Keratinocyte (primary cell): ENCODE measurements around the gene SLC6A3. TPM values are rescaled to one million over a fixed set of nuclear protein-coding genes. Genes with fewer than 3 reads are reported as not detected.

ENCODE experiments used
- DNase-seq: peaks from one replicate; pipeline ENCODE4 v3.0.0-alpha.2; 2011; ENCODE audit warnings: low read depth, missing footprints, low spot score
- FAIRE-seq: peaks from 2 replicates; lab custom pipeline; 2011; peaks lifted over from hg19 to GRCh38; lab: Jason Lieb, UNC
- H2AFZ ChIP-seq: 2 replicates; pipeline ENCODE4 v1.6.0; 2012; ENCODE audit warnings: low read length, control low read depth, inconsistent platforms; ENCODE audit not compliant: control insufficient read depth
- H3K27ac ChIP-seq: 2 replicates; pipeline ENCODE4 v1.5.1; 2011; ENCODE audit warnings: low read length; ENCODE audit not compliant: control insufficient read depth, insufficient read depth
- H3K27me3 ChIP-seq: 3 replicates; pipeline ENCODE4 v1.6.0; 2011; ENCODE audit warnings: low read length; ENCODE audit not compliant: control insufficient read depth, insufficient read depth; ENCODE audit errors: extremely low read depth
- H3K36me3 ChIP-seq, 2 experiments: 2 replicates in 1 of 2; 3 replicates in 1 of 2; pipeline ENCODE4 v1.5.1; 2011; ENCODE audit warnings: low read length in 2 of 2, mild to moderate bottlenecking in 1 of 2; ENCODE audit not compliant: control insufficient read depth in 2 of 2, insufficient read depth in 2 of 2; ENCODE audit errors: extremely low read depth in 1 of 2
- H3K4me1 ChIP-seq: 3 replicates; pipeline ENCODE4 v1.5.1; 2011; ENCODE audit warnings: low read length; ENCODE audit not compliant: control insufficient read depth, insufficient read depth; ENCODE audit errors: extremely low read depth
- H3K4me2 ChIP-seq: 3 replicates; pipeline ENCODE4 v1.6.0; 2011; ENCODE audit warnings: low read depth, low read length; ENCODE audit not compliant: control insufficient read depth, insufficient read depth; ENCODE audit errors: extremely low read depth
- H3K4me3 ChIP-seq, 3 experiments: fragments of 200-600 bp in 1 of 3; sonication (generic) in 1 of 3; 2 replicates in 2 of 3; 3 replicates in 1 of 3; pipeline ENCODE4 v1.5.1; 2011 to 2016; ENCODE audit warnings: low read length in 3 of 3, mild to moderate bottlenecking in 3 of 3, control low read depth in 2 of 3, inconsistent platforms in 1 of 3, low read depth in 1 of 3, mixed read lengths in 1 of 3, mixed run types in 1 of 3, moderate library complexity in 1 of 3; ENCODE audit not compliant: control insufficient read depth in 2 of 3, insufficient read depth in 2 of 3; ENCODE audit errors: extremely low read depth in 1 of 3
- H3K79me2 ChIP-seq: 2 replicates; pipeline ENCODE4 v1.6.0; 2012; ENCODE audit warnings: low read length; ENCODE audit not compliant: control insufficient read depth, insufficient read depth
- H3K9ac ChIP-seq: 3 replicates; pipeline ENCODE4 v1.6.0; 2011; ENCODE audit warnings: low read length; ENCODE audit not compliant: control insufficient read depth, insufficient read depth; ENCODE audit errors: extremely low read depth
- H3K9me1 ChIP-seq: 3 replicates; pipeline ENCODE4 v1.6.0; 2011; ENCODE audit warnings: low read length; ENCODE audit not compliant: control insufficient read depth, insufficient read depth; ENCODE audit errors: extremely low read depth
- H3K9me3 ChIP-seq: 2 replicates; pipeline ENCODE4 v1.5.1; 2012; ENCODE audit warnings: low read depth, low read length; ENCODE audit not compliant: control insufficient read depth
- H4K20me1 ChIP-seq: 3 replicates; pipeline ENCODE4 v1.6.0; 2011; ENCODE audit warnings: low read length; ENCODE audit not compliant: control insufficient read depth, insufficient read depth; ENCODE audit errors: extremely low read depth
- CTCF ChIP-seq, 3 experiments: IDR thresholded peaks in 1 of 3; conservative IDR thresholded peaks in 1 of 3; optimal IDR thresholded peaks in 1 of 3; 2 replicates in 2 of 3; 3 replicates in 1 of 3; pipeline versions ENCODE3 to v1.5.1; 2011; ENCODE audit warnings: low read length in 3 of 3, mild to moderate bottlenecking in 3 of 3, moderate library complexity in 2 of 3, control low read depth in 1 of 3, inconsistent platforms in 1 of 3; ENCODE audit not compliant: insufficient read depth in 2 of 3; ENCODE audit errors: extremely low read depth in 1 of 3
- EZH2 ChIP-seq: IDR thresholded peaks from one replicate; pipeline ENCODE4 v1.6.1; 2012; ENCODE audit warnings: inconsistent platforms, mild to moderate bottlenecking, low read length, moderate library complexity
- dilution Hi-C: fragments of 300-500 bp; cut with MboI; formaldehyde crosslinking; loops from one replicate; pipeline ENCODE4 v1.7.0; 2020; ENCODE audit warnings: low sequenced_read_pairs; ENCODE audit not compliant: extremely low pct_ligation_motif_present
- polyA plus RNA-seq, 5 experiments: library from polyadenylated mRNA; depleted of rRNA in 3 of 5; stranded (reverse) in 3 of 5; stranded (forward) in 1 of 5; unstranded in 1 of 5; fragments of >200 nt; gene quantifications; 1 replicate in 1 of 5; 2 replicates in 3 of 5; 3 replicates in 1 of 5; pipeline versions ENCODE4 v1.2.1 to v1.2.3, GENCODE V29; 2011 to 2012; ENCODE audit warnings: missing spikeins in 2 of 5, low read depth in 1 of 5, low replicate concordance in 1 of 5

The SLC6A3 gene
- polyA plus RNA-seq, 1 donor (not counting 4 experiments of a cell fraction or from before 2014, with no cell fraction given) = 0.03 TPM

- H3K4me2 ChIP-seq = no peak overlapping the region
- no peak for FAIRE-seq
- no peaks in the 10 kb centered on the region for H4K20me1 ChIP-seq
- H3K9me1 ChIP-seq = no peaks in the 10 kb centered on the region
- dilution Hi-C loops = no loop called here
- TF ChIP-seq EZH2 (no peak), CTCF (optimal IDR thresholded peaks at IDR 0.05 in 1 of 3, IDR thresholded peaks at IDR 0.05 in 1 of 3, conservative IDR thresholded peaks at IDR 0.05 in 1 of 3; ENCODE audit: extremely low read depth in 1 of 3, insufficient read depth in 2 of 3, low read length in 3 of 3) (no peak)
- DNase-seq = no peak
- no peaks in the 10 kb centered on the region for H3K4me1 ChIP-seq
- H3K4me3 ChIP-seq = no peak overlapping the region
- no peak overlapping the region for H3K9ac ChIP-seq
- no peaks in the 10 kb centered on the region for H3K27me3 ChIP-seq
- H3K79me2 ChIP-seq = no peaks in the 10 kb centered on the region
- H3K9me3 ChIP-seq = peaks cover 3% of the 10 kb centered on the region
- H3K36me3 ChIP-seq = no peaks in the 10 kb centered on the region
- no peak overlapping the region for H2AFZ ChIP-seq
- no peak overlapping the region for H3K27ac ChIP-seq
These were observed 44.9 kb downstream of the SLC6A3 start for GRCh38 chr5:1400211-1400855.

GRCh38 chr5:1399737-1400136 is 45.5 kb downstream of the SLC6A3 start:
- no peak overlapping the region for H3K9ac ChIP-seq
- peaks cover 5% of the 10 kb centered on the region for H3K27me3 ChIP-seq
- no peaks in the 10 kb centered on the region for H3K79me2 ChIP-seq
- DNase-seq = no peak
- no peak overlapping the region for H3K4me3 ChIP-seq
- H3K4me1 ChIP-seq = no peaks in the 10 kb centered on the region
- TF ChIP-seq CTCF (optimal IDR thresholded peaks at IDR 0.05 in 1 of 3, IDR thresholded peaks at IDR 0.05 in 1 of 3, conservative IDR thresholded peaks at IDR 0.05 in 1 of 3; ENCODE audit: extremely low read depth in 1 of 3, insufficient read depth in 2 of 3, low read length in 3 of 3) (no peak), EZH2 (no peak)
- no peaks in the 10 kb centered on the region for H3K9me1 ChIP-seq
- H3K9me3 ChIP-seq = peaks cover 3% of the 10 kb centered on the region
- no peak for FAIRE-seq
- H4K20me1 ChIP-seq = no peaks in the 10 kb centered on the region
- no peak overlapping the region for H3K27ac ChIP-seq
- H3K4me2 ChIP-seq = no peak overlapping the region
- H2AFZ ChIP-seq = no peak overlapping the region
- no peaks in the 10 kb centered on the region for H3K36me3 ChIP-seq
- dilution Hi-C loops = no loop called here
